PC-9 (cell line): ENCODE data around the gene TFCP2L1.

ENCODE experiments used
- EZH2 ChIP-seq: fragments of 200-600 bp; sonication (generic); IDR thresholded peaks from 2 replicates; pipeline ENCODE4 v1.8.0; 2017; ENCODE audit warnings: antibody characterized with exemption, low read depth
- TF ChIP-seq, protein P1 (sequence below): fragments of 200-600 bp; sonication (generic); conservative IDR thresholded peaks from 2 replicates; pipeline ENCODE4 v1.6.1; 2017; ENCODE audit warnings: mixed run types, antibody characterized with exemption, mild to moderate bottlenecking, moderate library complexity

DNA sequence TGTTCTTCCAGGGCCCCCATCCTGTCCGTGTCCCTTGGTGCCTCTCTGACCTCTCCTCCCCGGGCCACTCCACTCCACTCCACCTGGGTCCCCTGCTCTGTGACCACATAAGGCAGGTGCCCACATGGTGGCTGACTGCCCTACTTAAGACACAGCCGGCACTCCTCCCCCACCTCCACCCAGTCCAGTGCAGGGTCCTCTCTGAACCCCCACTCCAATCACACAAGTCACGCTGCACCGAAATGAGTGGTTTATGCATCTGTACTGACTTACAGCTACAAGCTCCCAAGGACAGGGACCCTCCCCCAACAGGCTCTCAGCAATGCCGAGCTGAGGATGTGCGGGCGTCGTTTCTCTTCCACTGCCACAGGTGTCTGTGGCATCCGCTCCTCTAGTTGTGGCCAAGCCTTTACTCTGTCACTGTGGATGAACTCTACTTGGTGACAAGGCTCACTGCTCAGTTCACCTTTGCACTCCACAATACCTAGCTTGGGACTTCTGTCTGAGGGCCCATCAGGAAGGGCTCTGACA lies 48.3 kb downstream of the TFCP2L1 start:
- no peak for TF ChIP-seq EZH2
- TF ChIP-seq, protein P1, sequence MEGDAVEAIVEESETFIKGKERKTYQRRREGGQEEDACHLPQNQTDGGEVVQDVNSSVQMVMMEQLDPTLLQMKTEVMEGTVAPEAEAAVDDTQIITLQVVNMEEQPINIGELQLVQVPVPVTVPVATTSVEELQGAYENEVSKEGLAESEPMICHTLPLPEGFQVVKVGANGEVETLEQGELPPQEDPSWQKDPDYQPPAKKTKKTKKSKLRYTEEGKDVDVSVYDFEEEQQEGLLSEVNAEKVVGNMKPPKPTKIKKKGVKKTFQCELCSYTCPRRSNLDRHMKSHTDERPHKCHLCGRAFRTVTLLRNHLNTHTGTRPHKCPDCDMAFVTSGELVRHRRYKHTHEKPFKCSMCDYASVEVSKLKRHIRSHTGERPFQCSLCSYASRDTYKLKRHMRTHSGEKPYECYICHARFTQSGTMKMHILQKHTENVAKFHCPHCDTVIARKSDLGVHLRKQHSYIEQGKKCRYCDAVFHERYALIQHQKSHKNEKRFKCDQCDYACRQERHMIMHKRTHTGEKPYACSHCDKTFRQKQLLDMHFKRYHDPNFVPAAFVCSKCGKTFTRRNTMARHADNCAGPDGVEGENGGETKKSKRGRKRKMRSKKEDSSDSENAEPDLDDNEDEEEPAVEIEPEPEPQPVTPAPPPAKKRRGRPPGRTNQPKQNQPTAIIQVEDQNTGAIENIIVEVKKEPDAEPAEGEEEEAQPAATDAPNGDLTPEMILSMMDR = no peak
